ENCODE results near the gene SCUBE3.

Gene SCUBE3

GRCh38 chr6:35209622-35210247, 4.0 kb upstream of the SCUBE3 start:
- peaks cover 8 to 19% of the 10 kb centered on the region in 2 donors for H3K4me1 Mint-ChIP-seq

GRCh38 chr6:35213298-35213791, 411 bp upstream of the SCUBE3 start:
- Mint-ChIP-seq H3K4me1 (peaks cover 6 to 16% of the 10 kb centered on the region in 2 donors), H3K27me3 (peaks cover 69 to 82% of the 10 kb centered on the region in 2 donors), H3K4me3 (peak overlapping the region; percentile 75 to 80), H3K36me3 (no peaks in the 10 kb centered on the region), H3K27ac (no peak overlapping the region), H3K9me3 (no peaks in the 10 kb centered on the region)
- ATAC-seq (replicated peaks) (no peak), DNase-seq (no peak)

More at GRCh38 chr6:35209622-35210247, 4.0 kb upstream of the SCUBE3 start:
- no peaks in the 10 kb centered on the region for H3K36me3 Mint-ChIP-seq
- no peak overlapping the region for H3K27ac Mint-ChIP-seq
- no peak for ATAC-seq (replicated peaks)
- H3K9me3 Mint-ChIP-seq = no peaks in the 10 kb centered on the region
- no peak for DNase-seq
- peaks cover 57 to 74% of the 10 kb centered on the region in 2 donors for H3K27me3 Mint-ChIP-seq
- H3K4me3 Mint-ChIP-seq = no peak overlapping the region

- ATAC-seq (replicated peaks) (no peak), DNase-seq (no peak)
- H3K36me3 Mint-ChIP-seq = peaks cover 0 to 1% of the 10 kb centered on the region in 2 donors
- H3K27me3 Mint-ChIP-seq = peaks cover 60 to 78% of the 10 kb centered on the region in 2 donors
- peaks cover 0 to 8% of the 10 kb centered on the region in 2 donors for H3K4me1 Mint-ChIP-seq
- H3K9me3 Mint-ChIP-seq = no peaks in the 10 kb centered on the region
- H3K4me3 Mint-ChIP-seq = no peak overlapping the region
- no peak overlapping the region for H3K27ac Mint-ChIP-seq
These were observed 1.3 kb downstream of the SCUBE3 start for GRCh38 chr6:35214869-35215664.

GRCh38 chr6:35215665-35216411, 2.1 kb downstream of the SCUBE3 start:
- Mint-ChIP-seq H3K36me3 (peaks cover 0 to 1% of the 10 kb centered on the region in 2 donors), H3K4me1 (peaks cover 2 to 8% of the 10 kb centered on the region in 2 donors), H3K27ac (no peak overlapping the region), H3K4me3 (no peak overlapping the region), H3K9me3 (no peaks in the 10 kb centered on the region), H3K27me3 (peaks cover 59 to 81% of the 10 kb centered on the region in 2 donors)
- DNase-seq = no peak
- ATAC-seq (replicated peaks) = no peak

GRCh38 chr6:35216412-35216732, 2.6 kb downstream of the SCUBE3 start:
- H3K4me3 Mint-ChIP-seq = no peak overlapping the region
- H3K36me3 Mint-ChIP-seq = peaks cover 0 to 1% of the 10 kb centered on the region in 2 donors
- H3K4me1 Mint-ChIP-seq = peaks cover 3 to 8% of the 10 kb centered on the region in 2 donors
- H3K27me3 Mint-ChIP-seq = peaks cover 58 to 82% of the 10 kb centered on the region in 2 donors
- ATAC-seq (replicated peaks) (no peak), DNase-seq (no peak)
- no peak overlapping the region for H3K27ac Mint-ChIP-seq
- no peaks in the 10 kb centered on the region for H3K9me3 Mint-ChIP-seq

- Mint-ChIP-seq H3K36me3 (peaks cover 0 to 1% of the 10 kb centered on the region in 2 donors), H3K27me3 (peaks cover 51 to 78% of the 10 kb centered on the region in 2 donors), H3K27ac (no peak overlapping the region), H3K9me3 (no peaks in the 10 kb centered on the region), H3K4me3 (no peak overlapping the region), H3K4me1 (peaks cover 3 to 8% of the 10 kb centered on the region in 2 donors)
- no peak for ATAC-seq (replicated peaks)
- no peak for DNase-seq
These were observed 3.4 kb downstream of the SCUBE3 start for GRCh38 chr6:35216851-35217811.

- Mint-ChIP-seq H3K4me3 (no peak overlapping the region), H3K4me1 (peaks cover 3 to 5% of the 10 kb centered on the region in 2 donors), H3K27ac (no peak overlapping the region), H3K36me3 (peaks cover 0 to 1% of the 10 kb centered on the region in 2 donors), H3K27me3 (peaks cover 42 to 70% of the 10 kb centered on the region in 2 donors), H3K9me3 (no peaks in the 10 kb centered on the region)
- no peak for ATAC-seq (replicated peaks)
- DNase-seq = no peak
These were observed 4.3 kb downstream of the SCUBE3 start for GRCh38 chr6:35218021-35218420.

- Mint-ChIP-seq H3K4me3 (no peak overlapping the region), H3K36me3 (peaks cover 0 to 1% of the 10 kb centered on the region in 2 donors), H3K27ac (no peak overlapping the region), H3K27me3 (peaks cover 37 to 65% of the 10 kb centered on the region in 2 donors), H3K4me1 (peaks cover under 1 to 3% of the 10 kb centered on the region in 2 donors), H3K9me3 (no peaks in the 10 kb centered on the region)
- DNase-seq (no peak), ATAC-seq (replicated peaks) (no peak)
These were observed 4.7 kb downstream of the SCUBE3 start for GRCh38 chr6:35218456-35218855.

- H3K4me3 Mint-ChIP-seq = no peak overlapping the region
- no peak overlapping the region for H3K27ac Mint-ChIP-seq
- H3K27me3 Mint-ChIP-seq = peaks cover 31 to 54% of the 10 kb centered on the region in 2 donors
- peaks cover 0 to 3% of the 10 kb centered on the region in 2 donors for H3K36me3 Mint-ChIP-seq
- DNase-seq (no peak), ATAC-seq (replicated peaks) (no peak)
- peaks cover 0 to 3% of the 10 kb centered on the region in 2 donors for H3K4me1 Mint-ChIP-seq
- H3K9me3 Mint-ChIP-seq = no peaks in the 10 kb centered on the region
These were observed 6.0 kb downstream of the SCUBE3 start for GRCh38 chr6:35219683-35220326.

GRCh38 chr6:35220711-35221110, 7.0 kb downstream of the SCUBE3 start:
- H3K4me1 Mint-ChIP-seq = peaks cover 0 to 3% of the 10 kb centered on the region in 2 donors
- peaks cover 25 to 46% of the 10 kb centered on the region in 2 donors for H3K27me3 Mint-ChIP-seq
- DNase-seq = no peak
- no peak overlapping the region for H3K4me3 Mint-ChIP-seq
- no peak for ATAC-seq (replicated peaks)
- no peak overlapping the region for H3K27ac Mint-ChIP-seq
- peaks cover 0 to 3% of the 10 kb centered on the region in 2 donors for H3K36me3 Mint-ChIP-seq
- no peaks in the 10 kb centered on the region for H3K9me3 Mint-ChIP-seq

- DNase-seq = no peak
These were observed 9.6 kb downstream of the SCUBE3 start for GRCh38 chr6:35223396-35223795.

GRCh38 chr6:35224720-35225119, 11.0 kb downstream of the SCUBE3 start:
- no peaks in the 10 kb centered on the region for H3K9me3 Mint-ChIP-seq
- peaks cover 5% of the 10 kb centered on the region in 2 donors for H3K36me3 Mint-ChIP-seq
- DNase-seq = no peak
- H3K4me3 Mint-ChIP-seq = no peak overlapping the region
- no peak overlapping the region for H3K27ac Mint-ChIP-seq
- H3K4me1 Mint-ChIP-seq = peaks cover 0 to 3% of the 10 kb centered on the region in 2 donors
- H3K27me3 Mint-ChIP-seq = peaks cover 3 to 11% of the 10 kb centered on the region in 2 donors
- no peak for ATAC-seq (replicated peaks)

More at GRCh38 chr6:35223396-35223795, 9.6 kb downstream of the SCUBE3 start:
- Mint-ChIP-seq H3K36me3 (peaks cover 2 to 4% of the 10 kb centered on the region in 2 donors), H3K9me3 (no peaks in the 10 kb centered on the region), H3K4me1 (peaks cover 0 to 3% of the 10 kb centered on the region in 2 donors), H3K27me3 (peaks cover 3 to 20% of the 10 kb centered on the region in 2 donors), H3K27ac (no peak overlapping the region), H3K4me3 (no peak overlapping the region)
- ATAC-seq (replicated peaks) = no peak

- no peak for ATAC-seq (replicated peaks)
- peaks cover 7 to 8% of the 10 kb centered on the region in 2 donors for H3K36me3 Mint-ChIP-seq
- DNase-seq = no peak
These were observed 14.7 kb downstream of the SCUBE3 start for GRCh38 chr6:35228481-35228880.

More at GRCh38 chr6:35228481-35228880, 14.7 kb downstream of the SCUBE3 start:
- Mint-ChIP-seq H3K4me1 (no peaks in the 10 kb centered on the region), H3K27me3 (no peaks in the 10 kb centered on the region), H3K4me3 (no peak overlapping the region), H3K27ac (no peak overlapping the region), H3K9me3 (no peaks in the 10 kb centered on the region)

All from stimulated activated naive B cell treated with anti-CD40 and anti-IgM and Interleukin-4, amounts not matched to agents 10 μg/mL and 1 μg/mL and 100 μg/mL, for 72 hours (primary cell).